ENCODE data around the gene SAA4. TPM values are rescaled to one million over a fixed set of nuclear protein-coding genes. Genes with fewer than 3 reads are reported as not detected.
A peak's percentile ranks its signal among the peaks of the same experiment; 100 is the strongest.

SAA4 gene
- total and polyA plus RNA-seq, 10 of the 15 experiments (the other 5 are each of a cell fraction or from before 2014, with no cell fraction given): not detected

GRCh38 chr11:18246379-18247190, 10.0 kb upstream of the SAA4 start (continued):
- TF ChIP-seq GATAD2B (conservative IDR thresholded peaks at IDR 0.05; ENCODE audit: low read depth) (peak; percentile 36; the same call in 1 of the 2 replicates), SMARCA5 (IDR thresholded peaks at IDR 0.05) (peak; percentile 48; the same call in 1 of the 2 replicates), CREB1 (IDR thresholded peaks at IDR 0.05; ENCODE audit: low read depth) (0 out of 2 replicates have a peak, but pooled peaks have one; percentile 21), MEF2B (IDR thresholded peaks at IDR 0.05; ENCODE audit: partially characterized antibody, poor library complexity, severe bottlenecking) (peak; percentile 38), JUNB (IDR thresholded peaks at IDR 0.05) (peak; percentile 79), ZNF384 (IDR thresholded peaks at IDR 0.05; ENCODE audit: borderline replicate concordance, low read depth, low read length) (peak; percentile 74), IKZF2 (IDR thresholded peaks at IDR 0.05) (peak; percentile 77 to 88; a peak in 3 of 4 replicates)

- H3K4me2 ChIP-seq (ENCODE audit: control insufficient read depth, insufficient read depth): peak overlapping the region; percentile 33; the same call in 1 of the 2 replicates
- H4K20me1 ChIP-seq (ENCODE audit: control insufficient read depth, insufficient read depth): no peaks in the 10 kb centered on the region
- FAIRE-seq: no peak
- H3K36me3 ChIP-seq (ENCODE audit: control insufficient read depth in 2 of 2, insufficient read depth in 2 of 2, low read length in 1 of 2): no peaks in the 10 kb centered on the region
- peaks cover 24% of the 10 kb centered on the region for H3K4me1 ChIP-seq (ENCODE audit: control insufficient read depth, insufficient read depth, low read length)
- POLR2A ChIA-PET: no interaction called here
- TF ChIP-seq NR2C1 (IDR thresholded peaks at IDR 0.05) (no peak), PAX5 (IDR thresholded peaks at IDR 0.05; ENCODE audit: borderline replicate concordance, low read depth, low read length) (no peak), RB1 (IDR thresholded peaks at IDR 0.05; ENCODE audit: borderline replicate concordance) (no peak), ZSCAN29 (IDR thresholded peaks at IDR 0.05) (no peak), NFXL1 (IDR thresholded peaks at IDR 0.05; ENCODE audit: borderline replicate concordance) (no peak), NFIC (IDR thresholded peaks at IDR 0.05; ENCODE audit: low read depth, low read length) (no peak)
- in situ Hi-C loops (cut with MboI) (no loop called here), intact Hi-C loops (cut with micrococcal nuclease; ENCODE audit: unreplicated experiment) (loop anchor here (10.0 kb wide), 3 partner anchors 279 to 479 kb away; partner anchors contain the start of genes IGSF22 and TSG101)
- H3K9ac ChIP-seq (ENCODE audit: control insufficient read depth, insufficient read depth, low read length): no peak overlapping the region
- no peaks in the 10 kb centered on the region for H3K79me2 ChIP-seq (ENCODE audit: control insufficient read depth, insufficient read depth, low read length)
- peak; percentile 1; the same call in 1 of the 3 replicates for ATAC-seq
- 64% methylated on average over 6 of the region's 6 CpGs for WGBS (ENCODE audit: insufficient coverage, insufficient replicate concordance, low lambda C conversion rate, missing lambda C conversion rate)
- SMC1A ChIA-PET (ENCODE audit: uncharacterized antibody, unreplicated experiment): interaction anchor here (0.9 to 4.8 kb wide), 10 partner anchors 20 to 164 kb away, joined by 3 to 48 read pairs (median 15); partner anchors contain the start of genes HPS5, LDHA and SAA1
- peak overlapping the region; percentile 85 for H3K27ac ChIP-seq (ENCODE audit: control insufficient read depth, insufficient read depth)
- BruUV-seq (replicated peaks): no TSS peak
- peak overlapping the region; percentile 26; the same call in 1 of the 2 replicates for H2AFZ ChIP-seq (ENCODE audit: control insufficient read depth, low read depth, low read length)
- RAD21 ChIA-PET (ENCODE audit: unreplicated experiment): interaction anchor here (0.6 to 4.3 kb wide), 5 partner anchors 15 to 519 kb away, joined by 3 to 39 read pairs (median 5); partner anchors contain the start of gene LDHA
- H3K4me3 ChIP-seq: no peak overlapping the region
- DNase-seq (ENCODE audit: low read depth, low spot score): no peak
- no peaks in the 10 kb centered on the region for H3K9me3 ChIP-seq (replicated peaks; ENCODE audit: control insufficient read depth, insufficient read depth, low read length)
- CTCF ChIA-PET: interaction anchor here (1.1 to 3.2 kb wide), 10 partner anchors 20 to 518 kb away, joined by 3 to 44 read pairs (median 10); partner anchors contain the start of genes GTF2H1, HPS5, LDHA and SAA1
- H3K27me3 ChIP-seq (replicated peaks in 1 of 2; ENCODE audit: control insufficient read depth in 2 of 2, insufficient read depth in 2 of 2, low read length in 1 of 2): no peaks in the 10 kb centered on the region
Measured at GRCh38 chr11:18245396-18245795, 8.8 kb upstream of the SAA4 start.

Measured in GM12878 (cell line).